HG02798 (cell line): ENCODE results near the gene SEPTIN1.
"Not testable (repeated sequence)": the region's sequence is repeated elsewhere in the genome, so short reads cannot be mapped to it uniquely, and the experiment has no call there.

ENCODE experiments used
- ATAC-seq: cut with Tn5 transposase; IDR thresholded peaks from one replicate; pipeline ENCODE4 v1.9.1; 2021; ENCODE audit warnings: mild to moderate bottlenecking; ENCODE audit not compliant: unreplicated experiment, poor library complexity

Gene SEPTIN1

GRCh38 chr16:30342751-30343490, 39.4 kb downstream of the SEPTIN1 start:
- ATAC-seq, result no peak

DNA sequence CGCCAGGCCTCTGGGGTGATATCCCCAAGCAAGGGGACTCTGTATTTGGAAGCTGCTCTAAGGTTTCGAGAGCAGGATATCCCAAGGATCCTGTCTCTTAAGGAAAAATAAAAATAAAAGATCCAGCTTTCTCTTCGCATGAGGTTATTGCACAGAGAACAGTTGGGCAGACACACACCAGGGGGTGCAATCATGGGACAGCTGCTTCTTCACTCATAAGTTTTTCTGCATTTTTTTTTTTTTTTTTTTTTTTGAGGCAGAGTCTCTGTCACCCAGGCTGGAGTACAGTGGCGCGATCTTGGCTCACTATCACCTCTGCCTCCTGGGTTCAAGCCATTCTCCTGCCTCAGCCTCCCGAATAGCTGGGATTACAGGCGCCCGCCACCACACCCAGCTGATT, 40.4 kb downstream of the SEPTIN1 start:
- ATAC-seq, result not testable (repeated sequence)

DNA sequence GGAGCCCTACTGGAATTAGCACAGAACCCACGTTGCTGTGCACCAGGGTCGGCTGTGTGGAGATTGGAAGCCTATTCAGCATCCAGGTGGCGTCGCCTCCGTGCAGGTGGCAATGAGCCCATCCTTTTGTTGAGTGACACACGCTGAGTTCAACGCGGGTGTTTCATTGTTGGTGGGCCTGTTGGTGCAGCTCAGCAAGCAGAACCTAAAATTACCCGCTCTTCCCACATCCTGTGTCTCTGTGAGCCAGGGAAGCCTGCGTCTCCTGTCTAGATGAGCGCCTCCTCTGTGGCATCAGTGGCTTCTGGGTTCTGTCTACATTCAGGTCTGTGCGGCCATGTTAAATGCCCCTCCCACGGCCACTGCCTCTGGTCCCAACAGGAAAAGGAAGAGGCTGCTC, 41.7 kb downstream of the SEPTIN1 start:
- no peak for ATAC-seq

DNA sequence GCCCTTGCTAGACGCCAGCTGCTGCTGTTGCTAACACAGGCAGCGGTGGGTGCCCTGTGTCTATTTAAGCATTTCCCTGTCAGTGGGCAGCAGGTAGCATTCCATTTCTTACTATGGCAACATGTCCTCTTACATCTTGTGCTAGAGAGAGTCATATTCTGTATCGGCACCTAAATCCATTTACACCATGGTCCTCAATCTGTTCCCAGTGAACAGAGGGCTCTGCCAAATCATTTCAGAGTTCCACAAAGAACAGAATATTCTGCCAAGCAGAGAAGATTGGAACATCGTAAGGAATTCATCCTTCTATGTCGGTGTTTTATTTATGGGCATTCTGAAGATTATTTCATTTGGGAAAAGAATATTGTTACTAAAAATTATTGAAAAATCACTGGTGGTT, 43.6 kb downstream of the SEPTIN1 start:
- not testable (repeated sequence) for ATAC-seq

DNA sequence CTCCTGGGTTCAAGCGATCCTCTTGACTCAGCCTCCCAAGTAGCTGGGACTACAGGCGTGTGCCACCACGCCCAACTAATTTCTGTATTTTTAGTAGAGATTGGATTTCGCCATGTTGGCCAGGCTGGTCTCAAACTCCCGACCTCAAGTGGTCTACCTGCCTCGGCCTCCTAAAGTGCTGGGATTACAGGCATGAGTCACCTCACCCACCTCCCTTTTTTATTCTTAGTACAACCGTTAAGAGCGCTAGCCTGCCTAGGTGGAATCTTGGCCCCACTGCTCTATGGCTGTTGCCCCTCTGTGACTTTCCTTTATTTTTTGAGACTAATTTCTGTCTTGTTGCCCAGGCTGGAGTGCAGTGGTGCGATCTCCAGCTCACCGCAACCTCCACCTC, 44.4 kb downstream of the SEPTIN1 start:
- not testable (repeated sequence) for ATAC-seq

DNA sequence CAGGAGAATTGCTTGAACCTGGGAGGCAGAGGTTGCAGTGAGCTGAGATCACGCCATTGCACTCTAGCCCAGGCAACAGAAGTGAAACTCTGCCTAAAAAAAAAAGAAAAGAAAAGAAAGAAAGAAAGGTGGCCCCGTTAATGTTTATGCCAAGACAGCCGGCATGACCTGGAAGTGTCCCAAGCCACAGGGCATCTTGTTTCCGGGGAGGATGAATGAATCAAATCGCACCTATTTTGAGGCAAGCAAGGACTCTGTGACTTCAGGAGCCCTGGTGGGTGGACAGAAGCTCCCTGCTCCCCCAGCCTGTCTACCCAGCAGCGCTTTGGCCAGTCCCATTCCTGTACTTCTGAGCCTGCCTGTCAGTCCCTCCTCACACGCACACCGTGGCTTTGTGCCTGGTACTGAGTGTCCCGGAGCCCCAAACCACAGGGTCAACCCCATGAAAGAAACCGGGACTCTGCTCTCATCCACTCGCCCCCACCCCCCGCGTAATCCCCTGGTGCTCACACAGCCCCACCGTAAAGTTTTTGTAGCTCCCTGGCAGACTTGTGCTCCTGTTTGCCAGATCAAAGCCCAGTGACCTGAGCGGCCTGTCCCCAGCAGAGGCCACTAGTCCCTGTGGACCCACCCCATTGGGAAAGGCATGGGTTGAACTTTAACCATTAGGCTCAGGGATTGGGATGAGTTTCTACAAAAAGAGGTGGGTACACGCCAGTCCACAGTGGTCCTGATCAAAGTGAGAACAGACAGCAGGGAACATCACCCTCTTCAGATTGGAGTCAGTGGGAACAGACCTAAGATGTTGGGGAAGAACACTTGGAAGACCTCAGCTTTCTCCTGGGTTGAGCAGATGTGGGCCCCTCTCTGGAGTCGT, 46.5 kb downstream of the SEPTIN1 start:
- peak; percentile 3 for ATAC-seq

DNA sequence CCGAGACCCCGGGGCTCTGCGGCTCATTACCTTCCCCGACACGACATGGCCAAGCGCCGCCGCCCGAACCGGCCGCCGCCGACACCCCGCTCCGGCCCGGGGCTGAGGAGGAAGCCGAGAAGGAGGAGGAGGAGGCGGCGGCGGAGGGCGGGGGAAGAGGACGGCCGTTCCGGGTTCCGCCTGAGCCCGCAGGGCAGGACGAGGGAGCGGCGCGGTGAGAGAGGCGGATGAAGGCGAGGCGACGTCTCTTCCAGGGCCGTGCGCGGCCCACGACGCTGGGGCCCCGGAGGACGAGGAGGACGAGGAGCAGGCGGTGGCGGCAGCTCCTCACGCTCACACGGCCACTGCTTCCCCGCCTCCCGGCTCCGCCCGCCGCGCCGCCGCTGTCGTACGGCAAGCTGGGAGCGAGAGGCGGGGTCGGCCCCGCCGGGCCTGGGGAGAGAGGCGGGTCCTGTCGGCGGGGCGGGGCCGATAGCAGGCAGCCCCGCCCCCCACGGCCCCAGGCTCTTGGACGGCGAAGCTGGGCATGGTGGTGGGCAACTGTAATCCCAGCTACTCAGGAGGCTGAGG, 47.2 kb downstream of the SEPTIN1 start:
- peak; percentile 84 for ATAC-seq

DNA sequence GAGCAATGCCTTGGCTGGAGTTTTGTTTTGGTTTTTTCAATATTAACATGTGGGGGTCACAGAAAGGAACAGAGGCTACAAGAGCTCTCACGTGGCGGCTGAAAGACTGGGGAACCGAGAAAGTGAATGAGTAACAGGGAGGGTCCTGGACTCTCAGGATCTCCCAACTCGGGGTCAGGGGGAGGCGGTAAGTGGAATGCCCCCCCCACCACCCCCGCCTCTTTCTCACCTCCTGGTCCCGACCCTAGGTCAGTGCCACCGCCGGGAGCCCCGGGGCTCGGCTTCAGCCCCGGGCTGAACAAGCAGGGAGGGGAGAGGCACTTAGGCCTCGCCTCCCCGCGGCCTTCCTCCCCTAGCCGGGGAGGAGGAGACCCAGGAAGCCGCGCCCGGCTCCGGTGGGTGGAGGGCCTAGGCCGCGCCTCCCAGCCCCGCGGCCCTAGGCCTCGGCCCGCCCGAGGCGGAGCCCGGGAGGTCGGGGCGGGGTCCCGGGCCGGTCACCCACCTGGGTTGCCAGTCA, 47.8 kb downstream of the SEPTIN1 start:
- peak; percentile 90 for ATAC-seq
